ENCODE measurements around the gene SUGCT.
"Not testable (repeated sequence)": the region's sequence is repeated elsewhere in the genome, so short reads cannot be mapped to it uniquely, and the experiment has no call there.

The SUGCT gene

GRCh38 chr7:40649247-40649646 lies 514.4 kb downstream of the SUGCT start:
- H3K4me3 ChIP-seq (ENCODE audit: low read length) = no peak overlapping the region
- TF ChIP-seq CTCF (conservative IDR thresholded peaks at IDR 0.05; ENCODE audit: low read depth, low read length) = no peak
- no peak for DNase-seq (ENCODE audit: low read depth)

- DNase-seq (ENCODE audit: low read depth) = not testable (repeated sequence)
These were observed 516.1 kb downstream of the SUGCT start for GRCh38 chr7:40650903-40651302.

GRCh38 chr7:40654171-40654570 lies 519.4 kb downstream of the SUGCT start:
- H3K4me3 ChIP-seq (ENCODE audit: low read length) = no peak overlapping the region
- TF ChIP-seq CTCF (conservative IDR thresholded peaks at IDR 0.05; ENCODE audit: low read depth, low read length) = no peak

More at GRCh38 chr7:40650903-40651302, 516.1 kb downstream of the SUGCT start:
- H3K4me3 ChIP-seq (ENCODE audit: low read length) = not testable (repeated sequence)

GRCh38 chr7:40655426-40655825 lies 520.6 kb downstream of the SUGCT start:
- no peak overlapping the region for H3K4me3 ChIP-seq (ENCODE audit: low read length)
- DNase-seq (ENCODE audit: low read depth) = no peak
- TF ChIP-seq CTCF (conservative IDR thresholded peaks at IDR 0.05; ENCODE audit: low read depth, low read length) = no peak

More at GRCh38 chr7:40654171-40654570, 519.4 kb downstream of the SUGCT start:
- no peak for DNase-seq (ENCODE audit: low read depth)

GRCh38 chr7:40656349-40656748 lies 521.5 kb downstream of the SUGCT start:
- no peak for TF ChIP-seq CTCF (conservative IDR thresholded peaks at IDR 0.05; ENCODE audit: low read depth, low read length)
- DNase-seq (ENCODE audit: low read depth) = no peak
- H3K4me3 ChIP-seq (ENCODE audit: low read length) = no peak overlapping the region

- DNase-seq (ENCODE audit: low read depth) = no peak
- no peak for TF ChIP-seq CTCF (conservative IDR thresholded peaks at IDR 0.05; ENCODE audit: low read depth, low read length)
- no peak overlapping the region for H3K4me3 ChIP-seq (ENCODE audit: low read length)
These were observed 523.9 kb downstream of the SUGCT start for GRCh38 chr7:40658729-40659128.

- no peak for TF ChIP-seq CTCF (conservative IDR thresholded peaks at IDR 0.05; ENCODE audit: low read depth, low read length)
- H3K4me3 ChIP-seq (ENCODE audit: low read length) = no peak overlapping the region
- DNase-seq (ENCODE audit: low read depth) = no peak
These were observed 524.4 kb downstream of the SUGCT start for GRCh38 chr7:40659231-40659630.

- H3K4me3 ChIP-seq (ENCODE audit: low read length) = no peak overlapping the region
- TF ChIP-seq CTCF (conservative IDR thresholded peaks at IDR 0.05; ENCODE audit: low read depth, low read length) = no peak
- DNase-seq (ENCODE audit: low read depth) = no peak
These were observed 538.5 kb downstream of the SUGCT start for GRCh38 chr7:40673285-40673684.

Data from retinal pigment epithelial cell (primary cell).